Heart left ventricle (tissue), 13 donors: Measurements from ENCODE around the gene CSTF1.

Source experiments
- POLR2A ChIP-seq, 2 donors: fragments of 450-650 bp; IDR thresholded peaks; one replicate each; pipeline ENCODE4 v1.6.1; 2017; ENCODE audit warnings: antibody characterized with exemption in 2 of 2, mild to moderate bottlenecking in 2 of 2, moderate library complexity in 2 of 2
- TF ChIP-seq, protein P1 (sequence below), 12 donors: fragments of 200-600 bp; sonication (generic) in 4 of 12; IDR thresholded peaks; one replicate each; pipeline versions ENCODE4 v1.5.0 to v1.8.0; 2018 to 2022; ENCODE audit warnings: antibody characterized with exemption in 12 of 12, mild to moderate bottlenecking in 5 of 12
- donor health status: ischemic (EF 13 %, LVEDD 7.1; RV severe dilation, severe dysfunction).
- donor health status: DM: no; HTN: yes; CAD: no.
- donor health status: DM: no; HTN: no; CAD: no.
- donor health status: ischemic (EF 25% LVEDD 6.9; RV normal size, moderate dysfunction).
- donor health status: ischemic (EF 25% LVEDD 5.7; RV mildly dilated, moderate dysfunction).
- donor health status: ischemic (EF 35%, LVEDD 5.7; RV mildly dilated, moderate dysfunction).
- donor health status: nonischemic (EF 11% LVEDD 7.7; RV severe dilation, severe dysfunction).
- donor health status: DM: yes; HTN: yes; CAD: no.
- donor health status: PGD.
- donor health status: ischemic (EF 29% LVEDD 5.4; RV normal size, mild dysfunction).
- donor health status: nonischemic (EF 23%, LVEDD 6.1; RV moderate dilation, normal function).

DNA sequence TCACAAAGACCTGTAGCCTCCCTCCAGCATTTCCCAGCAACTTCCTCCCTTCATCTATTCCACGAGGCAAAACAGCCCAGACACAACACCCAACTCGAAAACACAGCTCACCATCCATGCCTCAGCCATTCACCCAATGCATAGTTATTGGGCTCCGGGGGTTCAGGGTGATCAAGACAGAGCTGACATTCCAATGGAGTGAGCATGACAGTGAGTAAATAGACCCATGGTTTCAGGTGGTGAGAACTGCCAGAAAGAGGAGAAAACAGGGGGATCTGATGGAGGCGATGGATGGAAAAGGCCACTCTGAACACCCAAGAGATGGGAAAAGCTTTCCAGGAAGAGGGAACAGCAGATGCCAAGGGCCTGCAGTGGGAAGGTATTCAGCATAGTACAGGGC, 25.5 kb downstream of the CSTF1 start:
- TF ChIP-seq, protein P1, sequence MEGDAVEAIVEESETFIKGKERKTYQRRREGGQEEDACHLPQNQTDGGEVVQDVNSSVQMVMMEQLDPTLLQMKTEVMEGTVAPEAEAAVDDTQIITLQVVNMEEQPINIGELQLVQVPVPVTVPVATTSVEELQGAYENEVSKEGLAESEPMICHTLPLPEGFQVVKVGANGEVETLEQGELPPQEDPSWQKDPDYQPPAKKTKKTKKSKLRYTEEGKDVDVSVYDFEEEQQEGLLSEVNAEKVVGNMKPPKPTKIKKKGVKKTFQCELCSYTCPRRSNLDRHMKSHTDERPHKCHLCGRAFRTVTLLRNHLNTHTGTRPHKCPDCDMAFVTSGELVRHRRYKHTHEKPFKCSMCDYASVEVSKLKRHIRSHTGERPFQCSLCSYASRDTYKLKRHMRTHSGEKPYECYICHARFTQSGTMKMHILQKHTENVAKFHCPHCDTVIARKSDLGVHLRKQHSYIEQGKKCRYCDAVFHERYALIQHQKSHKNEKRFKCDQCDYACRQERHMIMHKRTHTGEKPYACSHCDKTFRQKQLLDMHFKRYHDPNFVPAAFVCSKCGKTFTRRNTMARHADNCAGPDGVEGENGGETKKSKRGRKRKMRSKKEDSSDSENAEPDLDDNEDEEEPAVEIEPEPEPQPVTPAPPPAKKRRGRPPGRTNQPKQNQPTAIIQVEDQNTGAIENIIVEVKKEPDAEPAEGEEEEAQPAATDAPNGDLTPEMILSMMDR (IDR thresholded peaks at IDR 0.05), result no peak
- no peak for TF ChIP-seq POLR2A (IDR thresholded peaks at IDR 0.05)
